OCI-LY1 (cell line): Measurements from ENCODE around the gene HMGCLL1.

Experiments
- H2AFZ ChIP-seq: fragments of 200-600 bp; sonication (generic), shearing (Covaris generic); 2 replicates; pipeline ENCODE4 v1.6.0; 2014; ENCODE audit warnings: antibody characterized with exemption, mild to moderate bottlenecking, low read length
- H3F3A ChIP-seq: fragments of 200-600 bp; sonication (generic), shearing (Covaris generic); 2 replicates; pipeline ENCODE4 v1.6.0; 2014; ENCODE audit warnings: mild to moderate bottlenecking, antibody characterized with exemption, low read length, moderate library complexity; ENCODE audit not compliant: insufficient read depth
- H3K27ac ChIP-seq: fragments of 200-600 bp; sonication (generic); 2 replicates; pipeline ENCODE4 v1.5.1; 2014; ENCODE audit warnings: low read length, mixed run types, mild to moderate bottlenecking, low read depth; ENCODE audit not compliant: poor library complexity, severe bottlenecking
- H3K27me3 ChIP-seq: fragments of 200-600 bp; sonication (generic); 2 replicates; pipeline ENCODE4 v1.6.0; 2014; ENCODE audit warnings: antibody characterized with exemption, mild to moderate bottlenecking, low read length, moderate library complexity; ENCODE audit not compliant: insufficient read depth
- H3K36me3 ChIP-seq: fragments of 200-600 bp; sonication (generic); 2 replicates; pipeline ENCODE4 v1.6.1; 2014; ENCODE audit warnings: mild to moderate bottlenecking, antibody characterized with exemption, low read length, moderate library complexity, mixed read lengths; ENCODE audit not compliant: insufficient read depth
- H3K4me1 ChIP-seq: fragments of 200-600 bp; sonication (generic); 2 replicates; pipeline ENCODE4 v1.5.1; 2014; ENCODE audit warnings: mild to moderate bottlenecking, low read length, moderate library complexity; ENCODE audit not compliant: insufficient read depth, severe bottlenecking
- H3K4me2 ChIP-seq: fragments of 200-600 bp; sonication (generic), shearing (Covaris generic); 2 replicates; pipeline ENCODE4 v1.6.1; 2014; ENCODE audit warnings: low read length
- H3K4me3 ChIP-seq: fragments of 200-600 bp; sonication (generic); 2 replicates; pipeline ENCODE4 v1.5.1; 2014; ENCODE audit warnings: low read length, low read depth, mild to moderate bottlenecking, mixed read lengths; ENCODE audit not compliant: poor library complexity, severe bottlenecking
- H3K79me2 ChIP-seq: fragments of 200-600 bp; shearing (Covaris generic); 2 replicates; pipeline ENCODE4 v1.6.1; 2016; ENCODE audit warnings: mixed run types, low read length, mixed read lengths; ENCODE audit not compliant: insufficient read depth
- H3K9ac ChIP-seq: fragments of 200-600 bp; sonication (generic), shearing (Covaris generic); 2 replicates; pipeline ENCODE4 v1.6.1; 2014; ENCODE audit warnings: mild to moderate bottlenecking, low read length, mixed read lengths
- H3K9me2 ChIP-seq: fragments of 200-600 bp; sonication (generic), shearing (Covaris generic); 2 replicates; pipeline ENCODE4 v1.6.1; 2014; ENCODE audit warnings: low read depth, mild to moderate bottlenecking, low read length, mixed read lengths
- H3K9me3 ChIP-seq: fragments of 200-600 bp; shearing (Covaris generic); 2 replicates; pipeline ENCODE4 v1.6.1; 2014; ENCODE audit warnings: low read length, mixed read lengths
- H4K20me1 ChIP-seq: fragments of 200-600 bp; sonication (generic), shearing (Covaris generic); 2 replicates; pipeline ENCODE4 v1.6.0; 2016; ENCODE audit warnings: mild to moderate bottlenecking, low read length; ENCODE audit not compliant: insufficient read depth
- EZH2 ChIP-seq: fragments of 200-600 bp; sonication (generic), shearing (Covaris generic); IDR thresholded peaks from 2 replicates; pipeline ENCODE4 v1.8.0; 2017; ENCODE audit warnings: borderline replicate concordance, mixed run types, mild to moderate bottlenecking, antibody characterized with exemption, low read length, moderate library complexity, mixed read lengths
- TF ChIP-seq, protein P1 (sequence below): fragments of 200-600 bp; sonication (generic), shearing (Covaris generic); IDR thresholded peaks from 2 replicates; pipeline ENCODE4 v1.5.1; 2017; ENCODE audit warnings: mild to moderate bottlenecking, antibody characterized with exemption, low read length, moderate library complexity, mixed read lengths

Gene HMGCLL1

GRCh38 chr6:55541024-55541423 is 38.0 kb downstream of the HMGCLL1 start:
- Histone ChIP-seq H3K36me3 (no peaks in the 10 kb centered on the region), H3K27ac (no peak overlapping the region), H3F3A (no peaks in the 10 kb centered on the region), H3K4me1 (no peaks in the 10 kb centered on the region), H3K79me2 (no peaks in the 10 kb centered on the region), H3K4me2 (no peak overlapping the region), H2AFZ (no peak overlapping the region), H3K27me3 (no peaks in the 10 kb centered on the region), H3K9ac (no peak overlapping the region), H3K9me2 (no peaks in the 10 kb centered on the region), H3K9me3 (no peaks in the 10 kb centered on the region), H4K20me1 (no peaks in the 10 kb centered on the region), H3K4me3 (no peak overlapping the region)
- TF ChIP-seq, protein P1, sequence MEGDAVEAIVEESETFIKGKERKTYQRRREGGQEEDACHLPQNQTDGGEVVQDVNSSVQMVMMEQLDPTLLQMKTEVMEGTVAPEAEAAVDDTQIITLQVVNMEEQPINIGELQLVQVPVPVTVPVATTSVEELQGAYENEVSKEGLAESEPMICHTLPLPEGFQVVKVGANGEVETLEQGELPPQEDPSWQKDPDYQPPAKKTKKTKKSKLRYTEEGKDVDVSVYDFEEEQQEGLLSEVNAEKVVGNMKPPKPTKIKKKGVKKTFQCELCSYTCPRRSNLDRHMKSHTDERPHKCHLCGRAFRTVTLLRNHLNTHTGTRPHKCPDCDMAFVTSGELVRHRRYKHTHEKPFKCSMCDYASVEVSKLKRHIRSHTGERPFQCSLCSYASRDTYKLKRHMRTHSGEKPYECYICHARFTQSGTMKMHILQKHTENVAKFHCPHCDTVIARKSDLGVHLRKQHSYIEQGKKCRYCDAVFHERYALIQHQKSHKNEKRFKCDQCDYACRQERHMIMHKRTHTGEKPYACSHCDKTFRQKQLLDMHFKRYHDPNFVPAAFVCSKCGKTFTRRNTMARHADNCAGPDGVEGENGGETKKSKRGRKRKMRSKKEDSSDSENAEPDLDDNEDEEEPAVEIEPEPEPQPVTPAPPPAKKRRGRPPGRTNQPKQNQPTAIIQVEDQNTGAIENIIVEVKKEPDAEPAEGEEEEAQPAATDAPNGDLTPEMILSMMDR, result no peak
- TF ChIP-seq EZH2, result no peak

- H4K20me1 ChIP-seq, result no peaks in the 10 kb centered on the region
- no peaks in the 10 kb centered on the region for H3K27me3 ChIP-seq
- H3K4me2 ChIP-seq, result no peak overlapping the region
- H2AFZ ChIP-seq, result no peak overlapping the region
- H3K79me2 ChIP-seq, result no peaks in the 10 kb centered on the region
- H3K4me1 ChIP-seq, result no peaks in the 10 kb centered on the region
- TF ChIP-seq, protein P1, result no peak
- no peak for TF ChIP-seq EZH2
- no peak overlapping the region for H3K9ac ChIP-seq
- H3K9me2 ChIP-seq, result no peaks in the 10 kb centered on the region
- no peaks in the 10 kb centered on the region for H3F3A ChIP-seq
- H3K4me3 ChIP-seq, result no peak overlapping the region
- no peaks in the 10 kb centered on the region for H3K36me3 ChIP-seq
- H3K27ac ChIP-seq, result no peak overlapping the region
- H3K9me3 ChIP-seq, result no peaks in the 10 kb centered on the region
Measured at GRCh38 chr6:55536391-55536956, 42.5 kb downstream of the HMGCLL1 start.

- Histone ChIP-seq H3K36me3 (no peaks in the 10 kb centered on the region), H3K4me1 (no peaks in the 10 kb centered on the region), H3K27me3 (no peaks in the 10 kb centered on the region), H3K9ac (no peak overlapping the region), H3K4me2 (no peak overlapping the region), H3K27ac (no peak overlapping the region), H4K20me1 (no peaks in the 10 kb centered on the region), H3K79me2 (no peaks in the 10 kb centered on the region), H3K4me3 (no peak overlapping the region), H3F3A (no peaks in the 10 kb centered on the region), H3K9me2 (no peaks in the 10 kb centered on the region), H2AFZ (no peak overlapping the region), H3K9me3 (no peaks in the 10 kb centered on the region)
- TF ChIP-seq, protein P1, result no peak
- TF ChIP-seq EZH2, result no peak
Measured at GRCh38 chr6:55531496-55531895, 47.5 kb downstream of the HMGCLL1 start.
